ENCODE results near the gene CBARP. TPM values are rescaled to one million over a fixed set of nuclear protein-coding genes. Genes with fewer than 3 reads are reported as not detected.

CBARP gene
- total and polyA plus RNA-seq, 2 of the 13 experiments (the other 11 are each of a cell fraction or from before 2014, with no cell fraction given), result 1.2 to 1.4 TPM

- TF ChIP-seq E2F2 (CRISPR knock-in tag; IDR thresholded peaks at IDR 0.05; ENCODE audit: borderline replicate concordance) (no peak), LCORL (IDR thresholded peaks at IDR 0.05) (no peak), LCORL (CRISPR knock-in tag; IDR thresholded peaks at IDR 0.05) (peak; percentile 3; the same call in 1 of the 2 replicates), ZNF205 (CRISPR knock-in tag; IDR thresholded peaks at IDR 0.05) (no peak), SMAD1 (CRISPR knock-in tag; IDR thresholded peaks at IDR 0.05; ENCODE audit: borderline replicate concordance, low read depth) (0 out of 2 replicates have a peak, but pooled peaks have one; percentile 49), GMEB1 (CRISPR knock-in tag; IDR thresholded peaks at IDR 0.05; ENCODE audit: borderline replicate concordance) (no peak), ZNF496 (CRISPR knock-in tag; IDR thresholded peaks at IDR 0.05; ENCODE audit: insufficient replicate concordance) (no peak), RFX3 (CRISPR knock-in tag; IDR thresholded peaks at IDR 0.05) (no peak), ZFP37 (CRISPR knock-in tag; IDR thresholded peaks at IDR 0.05; ENCODE audit: borderline replicate concordance) (no peak), ZNF530 (CRISPR knock-in tag; IDR thresholded peaks at IDR 0.05; ENCODE audit: low read depth) (no peak), PHB2 (IDR thresholded peaks at IDR 0.05; ENCODE audit: partially characterized antibody) (no peak), ZNF740 (CRISPR knock-in tag; IDR thresholded peaks at IDR 0.05) (peak; percentile 41; the same call in 1 of the 2 replicates), RBAK (CRISPR knock-in tag; IDR thresholded peaks at IDR 0.05) (no peak), ZNF775 (CRISPR knock-in tag; IDR thresholded peaks at IDR 0.05; ENCODE audit: borderline replicate concordance) (no peak), ZC3H13 (CRISPR knock-in tag; IDR thresholded peaks at IDR 0.05) (0 out of 2 replicates have a peak, but pooled peaks have one; percentile 49), ZZZ3 (CRISPR knock-in tag; IDR thresholded peaks at IDR 0.05; ENCODE audit: borderline replicate concordance) (no peak), AKAP8 (CRISPR knock-in tag; IDR thresholded peaks at IDR 0.05) (no peak), DR1 (CRISPR knock-in tag; IDR thresholded peaks at IDR 0.05) (no peak), NR0B2 (CRISPR knock-in tag; IDR thresholded peaks at IDR 0.05) (no peak; the same call in 1 of the 2 replicates), FOSL2 (CRISPR knock-in tag; IDR thresholded peaks at IDR 0.05) (no peak), ZSCAN30 (CRISPR knock-in tag; IDR thresholded peaks at IDR 0.05) (no peak), ATF3 (CRISPR knock-in tag; IDR thresholded peaks at IDR 0.05) (no peak), ZBTB3 (CRISPR knock-in tag; IDR thresholded peaks at IDR 0.05; ENCODE audit: borderline replicate concordance, low read depth) (no peak), ZFYVE20 (CRISPR knock-in tag; IDR thresholded peaks at IDR 0.05; ENCODE audit: borderline replicate concordance, low read depth) (no peak), BRCA1 (CRISPR knock-in tag; IDR thresholded peaks at IDR 0.05) (no peak), ARID2 (CRISPR knock-in tag; IDR thresholded peaks at IDR 0.05; ENCODE audit: borderline replicate concordance) (no peak), ZNF34 (CRISPR knock-in tag; IDR thresholded peaks at IDR 0.05; ENCODE audit: borderline replicate concordance) (no peak), ZNF260 (CRISPR knock-in tag; IDR thresholded peaks at IDR 0.05; ENCODE audit: borderline replicate concordance, low read depth) (no peak)
Observed at GRCh38 chr19:1284293-1284978, 46.6 kb upstream of the CBARP start (continued).
